SK-N-SH (cell line): ENCODE results near the gene KCNAB1.

ENCODE experiments used
- CTCF ChIP-seq: fragments of 200-600 bp; sonication (generic); IDR thresholded peaks from 2 replicates; pipeline ENCODE4 v1.6.1; 2017; ENCODE audit warnings: antibody characterized with exemption, mild to moderate bottlenecking, moderate library complexity
- EP300 ChIP-seq, 2 experiments: IDR thresholded peaks; 2 replicates each; pipeline versions ENCODE4 v1.4.0 to v1.6.1; 2012; ENCODE audit warnings: borderline replicate concordance in 1 of 2, low read depth in 1 of 2, low read length in 1 of 2
- FOSL2 ChIP-seq: IDR thresholded peaks from 2 replicates; pipeline ENCODE4 v1.4.0; 2012; ENCODE audit warnings: low read depth, mild to moderate bottlenecking, moderate library complexity, borderline replicate concordance
- TCF12 ChIP-seq: IDR thresholded peaks from 2 replicates; pipeline ENCODE4 v1.4.0; 2012
- YY1 ChIP-seq: IDR thresholded peaks from 2 replicates; pipeline ENCODE4 v1.4.0; 2012; ENCODE audit warnings: low read depth, mild to moderate bottlenecking
- TF ChIP-seq, protein P1 (sequence below): fragments of 150-350 bp; IDR thresholded peaks from 2 replicates; pipeline ENCODE4 v1.6.1; 2017; ENCODE audit warnings: antibody characterized with exemption, low read length, low read depth, borderline replicate concordance

DNA sequence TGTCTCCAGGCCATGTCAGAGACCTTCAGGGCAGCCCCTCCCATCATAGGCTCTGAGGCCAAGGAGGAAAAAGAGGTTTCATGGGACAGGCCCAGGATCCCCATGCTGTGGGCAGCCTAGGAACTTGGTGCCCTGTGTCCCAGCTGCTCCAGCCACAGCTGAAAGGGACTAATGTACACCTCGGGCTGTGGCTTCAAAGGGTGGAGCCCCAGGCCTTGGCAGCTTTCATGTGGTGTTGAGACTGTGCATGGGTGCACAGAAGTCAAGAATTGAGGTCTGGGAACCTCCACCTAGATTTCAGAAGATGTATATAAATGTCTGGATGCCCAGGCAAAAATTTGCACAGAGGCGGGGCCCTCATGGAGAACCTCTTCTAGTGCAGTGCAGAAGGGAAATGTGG is 441.2 kb downstream of the KCNAB1 start:
- no peak for TF ChIP-seq CTCF
- TF ChIP-seq TCF12, result no peak
- TF ChIP-seq, protein P1, sequence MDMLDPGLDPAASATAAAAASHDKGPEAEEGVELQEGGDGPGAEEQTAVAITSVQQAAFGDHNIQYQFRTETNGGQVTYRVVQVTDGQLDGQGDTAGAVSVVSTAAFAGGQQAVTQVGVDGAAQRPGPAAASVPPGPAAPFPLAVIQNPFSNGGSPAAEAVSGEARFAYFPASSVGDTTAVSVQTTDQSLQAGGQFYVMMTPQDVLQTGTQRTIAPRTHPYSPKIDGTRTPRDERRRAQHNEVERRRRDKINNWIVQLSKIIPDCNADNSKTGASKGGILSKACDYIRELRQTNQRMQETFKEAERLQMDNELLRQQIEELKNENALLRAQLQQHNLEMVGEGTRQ, result no peak
- no peak for TF ChIP-seq YY1
- no peak for TF ChIP-seq FOSL2
- no peak for TF ChIP-seq EP300 (IDR thresholded peaks at IDR 0.05; ENCODE audit: borderline replicate concordance in 1 of 2, low read depth in 1 of 2, low read length in 1 of 2)
